Subcutaneous abdominal adipose tissue (tissue), 5 donors: ENCODE measurements around the gene GTF2IRD1.

Experiments
- H3K27ac ChIP-seq: one replicate; pipeline ENCODE4 v1.7.0; 2013; ENCODE audit warnings: low read depth, mild to moderate bottlenecking, inconsistent platforms, low read length, moderate library complexity
- H3K27me3 ChIP-seq, 5 donors: one replicate each; pipeline ENCODE4 v1.7.0; 2013; ENCODE audit warnings: low read length in 5 of 5, inconsistent platforms in 1 of 5; ENCODE audit not compliant: control insufficient read depth in 5 of 5, insufficient read depth in 4 of 5
- H3K36me3 ChIP-seq, 5 donors: one replicate each; pipeline ENCODE4 v1.7.0; 2013; ENCODE audit warnings: low read length in 5 of 5; ENCODE audit not compliant: control insufficient read depth in 5 of 5, insufficient read depth in 5 of 5
- H3K4me1 ChIP-seq, 5 donors: one replicate each; pipeline ENCODE4 v1.7.0; 2013; ENCODE audit warnings: low read length in 5 of 5, mild to moderate bottlenecking in 3 of 5, moderate library complexity in 1 of 5; ENCODE audit not compliant: control insufficient read depth in 5 of 5, insufficient read depth in 5 of 5
- H3K4me3 ChIP-seq, 5 donors: one replicate each; pipeline ENCODE4 v1.7.0; 2013; ENCODE audit warnings: low read length in 5 of 5, low read depth in 1 of 5
- H3K9ac ChIP-seq, 5 donors: one replicate each; pipeline ENCODE4 v1.7.0; 2013; ENCODE audit warnings: low read length in 5 of 5, mild to moderate bottlenecking in 4 of 5, moderate library complexity in 3 of 5
- H3K9me3 ChIP-seq, 5 donors: one replicate each; pipeline ENCODE4 v1.7.0; 2013; ENCODE audit warnings: low read length in 5 of 5; ENCODE audit not compliant: control insufficient read depth in 5 of 5
- donor health status: healthy.
- donor health status: healthy.
- donor health status: healthy.
- donor health status: healthy.
- donor health status: healthy.

GTF2IRD1 gene

DNA sequence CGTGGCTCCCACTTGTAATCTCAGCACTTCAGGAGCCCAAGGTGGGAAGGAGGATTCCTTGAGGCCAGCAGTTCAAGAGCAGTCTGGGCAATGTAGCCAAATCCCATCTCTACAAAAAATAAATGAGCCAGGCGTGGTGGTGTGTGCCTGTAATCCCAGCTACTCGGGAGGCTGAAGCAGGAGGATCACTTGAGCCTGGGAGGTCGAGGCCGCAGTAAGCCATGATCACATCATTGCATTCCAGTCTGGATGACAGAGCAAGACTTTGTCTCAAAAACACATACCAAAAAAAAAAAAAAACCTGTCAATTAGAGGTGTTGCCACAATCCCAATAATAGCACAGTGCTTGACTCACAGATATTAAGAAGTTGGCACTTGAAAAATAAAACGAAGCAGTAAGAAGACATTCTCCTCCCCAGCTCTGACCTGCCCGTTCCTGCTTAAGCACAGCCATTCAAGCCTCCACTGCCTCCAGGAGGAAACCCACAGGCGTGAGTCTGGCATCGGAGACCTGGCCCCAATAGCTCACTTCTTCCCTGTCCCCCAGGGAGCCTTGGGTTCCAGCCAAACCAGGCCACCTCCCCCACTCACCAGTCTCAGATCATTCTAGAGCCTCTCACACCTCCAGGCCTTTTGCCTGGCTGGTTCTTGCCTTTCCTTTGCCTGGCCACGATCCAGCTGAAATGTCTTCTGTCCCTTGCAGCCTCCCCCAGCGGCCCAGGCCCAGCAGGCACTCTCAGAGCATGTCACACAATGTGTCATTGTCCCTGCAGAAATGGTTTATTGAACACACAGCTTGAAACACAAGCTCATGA, 158.5 kb downstream of the GTF2IRD1 start:
- H3K4me1 ChIP-seq, result peaks cover 0 to 12% (median 9%) of the 10 kb centered on the region in 5 donors
- no peak overlapping the region for H3K27ac ChIP-seq
- no peak overlapping the region for H3K4me3 ChIP-seq
- no peaks in the 10 kb centered on the region for H3K27me3 ChIP-seq
- no peaks in the 10 kb centered on the region for H3K9me3 ChIP-seq
- H3K9ac ChIP-seq, result no peak overlapping the region
- H3K36me3 ChIP-seq, result no peaks in the 10 kb centered on the region

DNA sequence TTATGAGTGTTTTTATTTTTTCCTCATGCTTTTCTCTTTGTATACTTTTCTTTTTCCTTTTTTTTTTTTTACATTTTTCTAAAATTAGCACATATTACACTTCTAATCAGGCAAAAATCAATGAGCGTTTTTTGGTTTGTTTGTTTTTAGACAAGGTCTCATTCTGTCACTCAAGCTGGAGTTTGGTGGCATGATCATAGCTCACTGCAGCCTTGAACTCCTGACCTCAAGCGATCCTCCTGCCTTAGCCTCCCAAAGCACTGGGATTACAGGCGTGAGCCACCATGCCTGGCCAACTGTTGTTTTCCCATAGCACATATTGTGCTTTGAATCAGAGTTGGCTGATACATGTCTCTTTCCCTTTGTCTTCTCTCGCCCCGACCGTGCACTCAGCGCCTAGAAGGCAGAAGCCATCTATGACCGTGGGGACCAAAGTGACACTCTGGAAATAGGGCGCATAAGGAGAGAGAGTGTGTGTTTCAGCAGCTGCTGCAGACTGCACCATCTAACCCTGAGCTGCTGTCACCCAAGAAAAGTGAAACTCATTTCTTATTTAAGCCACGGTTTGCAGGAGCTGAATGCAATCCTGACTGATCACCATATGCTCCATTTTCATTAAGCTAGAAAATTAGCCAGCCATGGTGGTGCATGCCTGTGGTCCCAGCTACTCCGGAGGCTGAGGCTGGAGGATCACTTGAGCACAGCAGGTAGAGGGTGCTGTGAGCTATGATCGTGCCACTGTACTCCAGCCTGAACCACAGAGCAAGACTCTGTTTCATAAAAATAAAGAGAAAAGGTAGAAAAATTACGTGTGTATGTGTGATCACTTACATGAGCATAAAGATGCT, 162.5 kb downstream of the GTF2IRD1 start:
- Histone ChIP-seq H3K27me3 (no peaks in the 10 kb centered on the region), H3K4me3 (no peak overlapping the region), H3K4me1 (peaks cover 0 to 16% (median 15%) of the 10 kb centered on the region in 5 donors), H3K27ac (no peak overlapping the region), H3K9ac (no peak overlapping the region), H3K36me3 (no peaks in the 10 kb centered on the region), H3K9me3 (no peaks in the 10 kb centered on the region)

- Histone ChIP-seq H3K9ac (no peak overlapping the region), H3K9me3 (no peaks in the 10 kb centered on the region), H3K27me3 (no peaks in the 10 kb centered on the region), H3K36me3 (no peaks in the 10 kb centered on the region), H3K27ac (no peak overlapping the region), H3K4me1 (peaks cover 0 to 16% (median 13%) of the 10 kb centered on the region in 5 donors), H3K4me3 (no peak overlapping the region)
These were observed 163.6 kb downstream of the GTF2IRD1 start for GRCh38 chr7:74617180-74617744.

DNA sequence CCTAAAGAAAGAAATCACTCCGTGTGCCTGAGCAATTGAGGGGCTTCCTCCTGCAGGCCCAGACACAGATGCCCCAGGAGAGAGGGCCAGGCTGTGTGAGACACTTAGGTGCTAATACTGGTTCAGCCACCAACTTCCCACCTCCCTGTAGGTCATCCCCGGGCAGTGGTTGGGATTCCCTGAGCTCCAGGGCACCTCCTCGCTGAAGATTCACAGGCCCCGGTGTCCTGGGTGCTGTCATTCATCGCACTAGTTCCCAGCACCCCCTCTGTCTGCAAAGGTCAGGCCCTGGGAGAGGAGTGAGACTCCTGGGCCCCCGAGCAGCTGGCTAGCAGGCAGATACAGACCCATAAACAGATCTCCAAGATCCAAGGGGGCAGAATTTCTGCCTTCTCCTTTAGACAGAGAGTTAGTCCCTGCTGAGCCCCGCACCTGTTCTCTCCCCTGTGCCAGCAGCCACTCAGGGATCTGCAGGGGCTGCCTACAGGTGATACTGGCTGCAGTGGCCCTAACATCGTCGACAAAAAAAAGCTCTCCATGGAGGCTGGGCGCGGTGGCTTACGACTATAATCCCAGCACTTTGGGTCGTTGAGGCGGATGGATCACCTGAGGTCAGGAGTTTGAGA, 165.6 kb downstream of the GTF2IRD1 start:
- H3K9ac ChIP-seq, result no peak overlapping the region
- H3K27me3 ChIP-seq, result no peaks in the 10 kb centered on the region
- no peak overlapping the region for H3K4me3 ChIP-seq
- no peaks in the 10 kb centered on the region for H3K9me3 ChIP-seq
- H3K36me3 ChIP-seq, result no peaks in the 10 kb centered on the region
- peaks cover 0 to 12% (median 9%) of the 10 kb centered on the region in 5 donors for H3K4me1 ChIP-seq
- no peak overlapping the region for H3K27ac ChIP-seq

- H3K36me3 ChIP-seq, result no peaks in the 10 kb centered on the region
- H3K4me3 ChIP-seq, result no peak overlapping the region
- H3K27ac ChIP-seq, result no peak overlapping the region
- peaks cover 0 to 15% (median 7%) of the 10 kb centered on the region in 5 donors for H3K4me1 ChIP-seq
- no peaks in the 10 kb centered on the region for H3K9me3 ChIP-seq
- no peak overlapping the region for H3K9ac ChIP-seq
- no peaks in the 10 kb centered on the region for H3K27me3 ChIP-seq
These were observed 168.6 kb downstream of the GTF2IRD1 start for GRCh38 chr7:74622228-74622749.

DNA sequence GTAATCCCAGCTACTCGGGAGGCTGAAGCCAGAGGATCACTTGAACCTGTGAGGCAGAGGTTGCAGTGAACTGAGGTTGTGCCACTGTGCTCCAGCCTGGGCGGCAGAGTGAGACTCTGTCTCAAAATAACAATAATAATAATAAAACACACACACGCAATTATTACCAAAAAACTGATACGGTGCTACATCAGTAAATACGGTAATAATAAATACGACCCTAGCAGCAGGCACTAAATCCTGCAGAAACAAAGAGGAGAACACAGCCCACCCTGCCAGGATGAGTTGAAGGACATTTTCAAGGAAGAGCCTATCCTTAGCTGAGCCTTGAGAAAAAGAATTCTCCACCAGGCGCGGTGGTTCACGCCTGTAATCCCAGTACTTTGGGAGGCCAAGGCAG, 169.4 kb downstream of the GTF2IRD1 start:
- Histone ChIP-seq H3K27me3 (no peaks in the 10 kb centered on the region), H3K9ac (no peak overlapping the region), H3K9me3 (no peaks in the 10 kb centered on the region), H3K27ac (no peak overlapping the region), H3K4me3 (no peak overlapping the region), H3K36me3 (no peaks in the 10 kb centered on the region), H3K4me1 (peaks cover 0 to 20% (median 7%) of the 10 kb centered on the region in 5 donors)

DNA sequence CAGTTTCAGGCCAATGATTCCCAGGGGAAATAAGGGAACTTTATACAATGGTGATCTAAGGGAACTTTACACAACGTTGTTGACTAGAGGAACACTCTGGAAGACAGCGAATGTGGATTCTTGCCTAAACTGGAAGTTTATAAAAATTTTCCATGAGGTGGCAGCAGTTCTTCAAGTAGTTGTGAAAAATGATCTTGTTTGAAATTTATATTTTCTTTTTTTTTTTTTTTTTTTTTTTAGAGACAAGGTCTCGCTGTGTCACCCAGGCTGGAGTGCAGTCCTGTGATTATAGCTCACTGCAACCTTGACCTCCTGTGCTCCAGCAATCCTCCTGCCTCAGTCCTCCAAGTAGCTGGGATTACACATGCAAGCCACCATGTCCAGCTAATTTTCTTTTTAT, 171.7 kb downstream of the GTF2IRD1 start:
- Histone ChIP-seq H3K4me1 (peaks cover 0 to 26% (median 9%) of the 10 kb centered on the region in 5 donors), H3K27ac (no peak overlapping the region), H3K4me3 (no peak overlapping the region), H3K9me3 (no peaks in the 10 kb centered on the region), H3K27me3 (no peaks in the 10 kb centered on the region), H3K36me3 (no peaks in the 10 kb centered on the region), H3K9ac (no peak overlapping the region)

GRCh38 chr7:74627661-74628411, 174.1 kb downstream of the GTF2IRD1 start:
- H3K9me3 ChIP-seq, result no peaks in the 10 kb centered on the region
- peak overlapping the region in 3 of 5 donors; percentile 12 to 57 (median 21) for H3K9ac ChIP-seq
- H3K4me1 ChIP-seq, result peaks cover 0 to 31% (median 9%) of the 10 kb centered on the region in 5 donors
- no peaks in the 10 kb centered on the region for H3K27me3 ChIP-seq
- H3K27ac ChIP-seq, result peak overlapping the region; percentile 90
- no peak overlapping the region for H3K4me3 ChIP-seq
- no peaks in the 10 kb centered on the region for H3K36me3 ChIP-seq

GRCh38 chr7:74632505-74632904, 178.8 kb downstream of the GTF2IRD1 start:
- Histone ChIP-seq H3K27ac (peak overlapping the region; percentile 29), H3K4me1 (peaks cover 4 to 31% (median 21%) of the 10 kb centered on the region in 5 donors), H3K9me3 (no peaks in the 10 kb centered on the region), H3K4me3 (no peak overlapping the region), H3K9ac (peak overlapping the region in 1 of 5 donors; percentile 21), H3K27me3 (no peaks in the 10 kb centered on the region), H3K36me3 (no peaks in the 10 kb centered on the region)
